Spleen (tissue), 11 donors: ENCODE measurements around the gene AP1G2. TPM values are rescaled to one million over a fixed set of nuclear protein-coding genes. Genes with fewer than 3 reads are reported as not detected.
A peak's percentile ranks its signal among the peaks of the same experiment; 100 is the strongest.

Experiments
- DNase-seq: peaks from one replicate; pipeline ENCODE4 v3.0.0-alpha.2; 2020
- H3K27ac ChIP-seq, 8 donors: fragments of 200-600 bp; sonication (generic) in 7 of 8; 1 replicate in 4 of 8; 2 replicates in 4 of 8; pipeline versions ENCODE4 v1.5.0 to v1.8.0; 2016 to 2021; ENCODE audit warnings: inconsistent platforms in 4 of 8, mild to moderate bottlenecking in 4 of 8, moderate library complexity in 1 of 8
- H3K27me3 ChIP-seq, 7 donors: fragments of 200-600 bp; sonication (generic) in 6 of 7; replicated peaks in 1 of 7; 1 replicate in 4 of 7; 2 replicates in 3 of 7; pipeline versions ENCODE4 v1.5.0 to v1.8.0; 2016 to 2021; ENCODE audit warnings: inconsistent platforms in 3 of 7, mild to moderate bottlenecking in 1 of 7
- H3K36me3 ChIP-seq, 6 donors: fragments of 200-600 bp; sonication (generic) in 5 of 6; 1 replicate in 4 of 6; 2 replicates in 2 of 6; pipeline versions ENCODE4 v1.5.0 to v1.8.0; 2016 to 2021; ENCODE audit warnings: inconsistent platforms in 2 of 6
- H3K4me1 ChIP-seq, 6 donors: fragments of 200-600 bp; sonication (generic) in 5 of 6; 1 replicate in 3 of 6; 2 replicates in 3 of 6; pipeline versions ENCODE4 v1.5.0 to v1.8.0; 2016 to 2021; ENCODE audit warnings: inconsistent platforms in 3 of 6
- H3K4me3 ChIP-seq, 8 donors: fragments of 200-600 bp; sonication (generic) in 7 of 8; 1 replicate in 4 of 8; 2 replicates in 4 of 8; pipeline versions ENCODE4 v1.5.0 to v1.8.0; 2016 to 2021; ENCODE audit warnings: inconsistent platforms in 4 of 8, mild to moderate bottlenecking in 4 of 8, moderate library complexity in 2 of 8
- H3K9me3 ChIP-seq, 8 donors: fragments of 200-600 bp; sonication (generic) in 7 of 8; 1 replicate in 4 of 8; 2 replicates in 4 of 8; pipeline versions ENCODE4 v1.5.0 to v1.8.0; 2016 to 2021; ENCODE audit warnings: inconsistent platforms in 4 of 8
- POLR2A ChIP-seq, 3 donors: fragments of 450-650 bp; IDR thresholded peaks; one replicate each; pipeline ENCODE4 v1.5.1; 2017; ENCODE audit warnings: antibody characterized with exemption in 3 of 3, mild to moderate bottlenecking in 1 of 3
- POLR2AphosphoS5 ChIP-seq, 3 donors: sonication (generic); formaldehyde crosslinking; IDR thresholded peaks; one replicate each; pipeline ENCODE4 v1.5.1; 2017; ENCODE audit warnings: antibody characterized with exemption in 3 of 3
- WGBS, 5 donors: extraction: QIAGEN DNeasy Blood & Tissue Kit in 3 of 5; methylation state at CpG; one replicate each; pipeline versions ENCODE4 v1.1.5 to v1.1.7; 2013 to 2018; 5-methylcytosine and 5-hydroxymethylcytosine counted together
- intact Hi-C: fragments of 100-400 bp; cut with DNase I; formaldehyde crosslinking; loops from one replicate; pipeline ENCODE4 v1.15.0; 2023; ENCODE audit warnings: low total_unique reads
- polyA plus RNA-seq, 3 donors: library from polyadenylated mRNA; stranded (reverse); fragments of 200-250 nt; gene quantifications; one replicate each; pipeline ENCODE4 v1.2.1, GENCODE V29; 2013
- total RNA-seq, 7 donors: library from RNA; depleted of rRNA in 3 of 7; stranded (reverse); fragments of >200 nt in 3 of 7; fragmentation: NEBNext Ultra II Directional in 4 of 7; extraction: Animal tissue kit (Norgen Biotek cat#: 25700) in 4 of 7; gene quantifications; one replicate each; pipeline versions ENCODE4 v1.1.0 to v1.2.1, GENCODE V29; 2016 to 2021
- TF ChIP-seq, protein P1 (sequence below), 11 experiments: fragments of 200-600 bp in 7 of 11; fragments of 450-650 bp in 4 of 11; sonication (generic) in 4 of 11; IDR thresholded peaks in 8 of 11; conservative IDR thresholded peaks in 3 of 11; 1 replicate in 7 of 11; 2 replicates in 4 of 11; pipeline versions ENCODE4 v1.4.0 to v1.8.0; 2016 to 2021; ENCODE audit warnings: antibody characterized with exemption in 11 of 11, inconsistent platforms in 4 of 11, mild to moderate bottlenecking in 1 of 11
- donor health status: healthy with polysubstance abuse.
- donor health status: DM: no; HTN: no; CAD: no; lungs with moderate emphysema.
- donor health status: DM: no; HTN: no; CAD: no.
- donor health status: Bipolar disorder and iron deficiency.
- donor health status: healthy.
- donor health status: DM: no; HTN: no; CAD: no.
- donor health status: DM: yes; HTN: yes; CAD: no.

The AP1G2 gene
- total and polyA plus RNA-seq, 10 donors: 126 to 267 (median 187) TPM

DNA sequence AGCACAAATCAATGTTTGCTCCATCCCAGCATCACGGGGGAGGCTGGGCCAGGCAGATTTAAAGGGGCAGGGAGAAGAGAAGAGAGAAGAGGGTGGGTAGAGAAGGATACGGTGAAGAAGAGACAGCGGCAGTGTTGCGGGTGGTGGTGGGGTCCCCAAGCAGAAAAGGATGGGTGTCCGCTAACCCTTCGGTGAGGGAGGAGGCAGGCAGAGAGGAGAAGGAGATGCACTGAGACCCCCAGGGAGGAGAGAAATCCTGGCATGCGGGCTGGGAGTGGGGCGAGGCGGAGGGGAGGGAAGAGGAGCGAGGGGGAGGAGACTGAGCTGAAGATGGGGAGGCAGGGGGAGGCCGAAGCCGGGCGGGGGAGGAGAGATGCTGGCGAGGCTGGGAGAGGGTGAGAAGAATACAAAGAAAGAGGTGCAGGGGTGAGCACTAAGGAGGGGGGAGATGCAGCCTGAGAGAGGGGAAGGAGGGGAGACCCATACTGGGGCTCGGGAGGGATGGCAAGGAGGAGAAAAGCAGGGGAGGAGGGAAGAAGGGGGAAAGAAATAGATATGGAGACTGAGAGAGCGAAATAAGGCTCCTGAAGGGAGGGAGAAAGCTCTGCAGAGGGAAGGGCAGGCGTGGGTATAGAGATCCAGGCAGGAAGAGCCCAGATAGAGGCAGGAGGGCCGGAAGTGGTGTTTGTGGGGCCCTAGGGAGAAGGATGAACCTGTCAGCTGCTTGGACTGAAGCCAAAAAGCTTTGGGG is 11.1 kb upstream of the AP1G2 start, which contains the start of gene JPH4:
JPH4 (minus strand) TSS at position 231 of the 751 bp plus-strand sequence. CDS start 1,337 bp downstream, outside the sequence.
- H3K27me3 ChIP-seq: peaks cover 0 to 87% (median 45%) of the 10 kb centered on the region in 7 donors
- no peaks in the 10 kb centered on the region for H3K9me3 ChIP-seq
- H3K4me1 ChIP-seq: peaks cover 7 to 37% (median 18%) of the 10 kb centered on the region in 6 donors
- 23 to 36% (median 28%) methylated on average over 18 of the region's 18 CpGs for WGBS, 5 donors
- intact Hi-C loops: no loop called here
- H3K4me3 ChIP-seq: peak within 1 kb of the TSS in 3 of 8 donors; percentile 27 to 58 (median 30)
- no peaks in the 10 kb centered on the region for H3K36me3 ChIP-seq
- no peak for DNase-seq
- no peak within 1 kb of the TSS for H3K27ac ChIP-seq
- TF ChIP-seq, protein P1, sequence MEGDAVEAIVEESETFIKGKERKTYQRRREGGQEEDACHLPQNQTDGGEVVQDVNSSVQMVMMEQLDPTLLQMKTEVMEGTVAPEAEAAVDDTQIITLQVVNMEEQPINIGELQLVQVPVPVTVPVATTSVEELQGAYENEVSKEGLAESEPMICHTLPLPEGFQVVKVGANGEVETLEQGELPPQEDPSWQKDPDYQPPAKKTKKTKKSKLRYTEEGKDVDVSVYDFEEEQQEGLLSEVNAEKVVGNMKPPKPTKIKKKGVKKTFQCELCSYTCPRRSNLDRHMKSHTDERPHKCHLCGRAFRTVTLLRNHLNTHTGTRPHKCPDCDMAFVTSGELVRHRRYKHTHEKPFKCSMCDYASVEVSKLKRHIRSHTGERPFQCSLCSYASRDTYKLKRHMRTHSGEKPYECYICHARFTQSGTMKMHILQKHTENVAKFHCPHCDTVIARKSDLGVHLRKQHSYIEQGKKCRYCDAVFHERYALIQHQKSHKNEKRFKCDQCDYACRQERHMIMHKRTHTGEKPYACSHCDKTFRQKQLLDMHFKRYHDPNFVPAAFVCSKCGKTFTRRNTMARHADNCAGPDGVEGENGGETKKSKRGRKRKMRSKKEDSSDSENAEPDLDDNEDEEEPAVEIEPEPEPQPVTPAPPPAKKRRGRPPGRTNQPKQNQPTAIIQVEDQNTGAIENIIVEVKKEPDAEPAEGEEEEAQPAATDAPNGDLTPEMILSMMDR (IDR thresholded peaks at IDR 0.05 in 8 of 11, conservative IDR thresholded peaks at IDR 0.05 in 3 of 11): no peak
- no peak for TF ChIP-seq POLR2A (IDR thresholded peaks at IDR 0.05)
- no peak for TF ChIP-seq POLR2AphosphoS5 (IDR thresholded peaks at IDR 0.05)

DNA sequence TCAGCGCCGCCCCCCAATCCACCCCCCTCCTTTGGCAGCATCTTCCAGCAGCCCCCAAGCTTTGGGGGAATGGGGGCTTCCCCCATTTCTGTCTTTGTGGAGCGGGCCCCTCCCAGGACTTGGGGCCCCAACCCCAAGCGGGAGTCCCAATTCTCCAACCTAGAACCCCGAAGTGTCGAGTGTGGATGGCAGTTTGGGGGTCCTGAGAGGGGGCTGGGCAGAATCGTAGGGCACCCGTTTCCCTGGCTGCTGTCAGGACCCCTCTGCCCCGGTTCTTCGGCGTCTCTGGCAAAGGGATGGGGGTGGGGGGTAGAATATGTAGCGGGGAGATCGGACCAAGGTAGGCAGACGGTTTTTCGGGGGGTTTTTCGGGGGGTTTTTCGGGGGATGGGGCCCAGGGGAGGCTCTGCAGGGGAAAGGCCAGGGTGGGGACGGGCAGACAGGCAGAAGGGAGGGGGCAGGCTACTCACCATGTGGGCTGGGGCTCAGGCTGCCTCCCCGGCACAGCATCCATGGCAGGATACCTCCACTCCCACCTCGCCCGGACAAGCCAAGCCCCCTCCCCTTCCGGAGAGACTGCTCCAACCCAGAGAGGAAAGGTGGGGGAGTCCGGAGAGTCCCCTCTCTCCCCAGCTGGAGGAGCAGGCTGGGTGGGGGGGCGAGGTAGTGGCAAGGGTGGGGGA is 10.3 kb upstream of the AP1G2 start:
- DNase-seq: no peak
- Histone ChIP-seq H3K27me3 (peaks cover 0 to 86% (median 45%) of the 10 kb centered on the region in 7 donors), H3K9me3 (no peaks in the 10 kb centered on the region), H3K4me1 (peaks cover 7 to 45% (median 21%) of the 10 kb centered on the region in 6 donors), H3K36me3 (no peaks in the 10 kb centered on the region), H3K4me3 (peak overlapping the region in 4 of 8 donors; percentile 27 to 58 (median 31)), H3K27ac (no peak overlapping the region)
- WGBS, 5 donors: 3 to 7% (median 6%) methylated on average over 5 to 24 of the region's 24 CpGs
- TF ChIP-seq, protein P1 (IDR thresholded peaks at IDR 0.05 in 8 of 11, conservative IDR thresholded peaks at IDR 0.05 in 3 of 11): no peak
- TF ChIP-seq POLR2AphosphoS5 (IDR thresholded peaks at IDR 0.05) (no peak), POLR2A (IDR thresholded peaks at IDR 0.05) (no peak)
- intact Hi-C loops: no loop called here

- peak in 1 of 3 donors; percentile 54 for TF ChIP-seq POLR2AphosphoS5 (IDR thresholded peaks at IDR 0.05)
- TF ChIP-seq, protein P1 (IDR thresholded peaks at IDR 0.05 in 8 of 11, conservative IDR thresholded peaks at IDR 0.05 in 3 of 11): no peak
- Histone ChIP-seq H3K4me3 (peak overlapping the region; percentile 1 to 58 (median 18)), H3K36me3 (no peaks in the 10 kb centered on the region), H3K9me3 (no peaks in the 10 kb centered on the region), H3K27me3 (peaks cover 0 to 79% (median 45%) of the 10 kb centered on the region in 7 donors), H3K27ac (no peak overlapping the region), H3K4me1 (peaks cover 7 to 52% (median 28%) of the 10 kb centered on the region in 6 donors)
- intact Hi-C loops: no loop called here
- WGBS, 5 donors: 3 to 9% (median 5%) methylated on average over 33 to 67 of the region's 67 CpGs
- DNase-seq: no peak
Observed at GRCh38 chr14:23577004-23577681, 9.6 kb upstream of the AP1G2 start.
